DMS53 (cell line): ENCODE data around the gene ARHGAP24.
"Not testable (repeated sequence)": the region's sequence is repeated elsewhere in the genome, so short reads cannot be mapped to it uniquely, and the experiment has no call there.

Source experiments
- DNase-seq: peaks from one replicate; lab custom pipeline; 2025; lab: John Stamatoyannopoulos, UW

The ARHGAP24 gene

GRCh38 chr4:85818700-85819099, 343.8 kb downstream of the ARHGAP24 start:
- no peak for DNase-seq

- DNase-seq = not testable (repeated sequence)
These were observed 345.2 kb downstream of the ARHGAP24 start for GRCh38 chr4:85820101-85820500.

DNA sequence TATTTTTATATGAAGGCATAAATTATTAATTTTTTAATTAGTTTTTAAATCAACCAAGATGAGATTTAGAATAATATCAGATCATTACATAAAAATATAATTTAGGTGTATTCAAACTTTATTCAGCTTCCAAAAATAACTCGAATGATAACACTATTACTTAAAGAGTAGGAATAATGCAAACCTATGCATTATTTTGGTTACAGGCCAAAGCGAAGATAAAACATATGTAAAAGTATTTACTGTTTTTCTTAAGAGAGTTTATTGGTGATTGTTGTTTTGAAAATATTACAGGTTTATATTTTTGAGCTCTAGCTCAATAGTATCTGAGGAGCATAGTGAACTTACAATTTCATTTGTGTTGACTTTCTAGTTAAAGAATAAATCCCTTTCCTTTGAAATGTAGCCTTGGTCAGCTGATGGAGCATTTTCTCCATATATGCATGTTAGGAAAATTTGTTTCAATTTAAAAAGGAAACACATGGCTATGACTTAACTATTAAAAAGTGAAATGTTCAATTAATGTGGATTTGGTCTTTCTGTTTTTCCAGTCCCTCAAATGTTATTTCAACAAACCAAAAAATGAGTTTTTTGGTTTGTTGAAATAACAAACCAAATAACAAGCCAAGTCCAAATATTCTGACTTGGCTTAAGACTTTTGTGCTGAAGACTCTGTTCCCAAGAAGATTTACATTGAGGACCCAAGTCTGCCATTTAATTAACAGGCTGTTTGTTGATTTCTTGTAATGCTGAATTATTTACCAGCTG, 346.9 kb downstream of the ARHGAP24 start:
- no peak for DNase-seq

DNA sequence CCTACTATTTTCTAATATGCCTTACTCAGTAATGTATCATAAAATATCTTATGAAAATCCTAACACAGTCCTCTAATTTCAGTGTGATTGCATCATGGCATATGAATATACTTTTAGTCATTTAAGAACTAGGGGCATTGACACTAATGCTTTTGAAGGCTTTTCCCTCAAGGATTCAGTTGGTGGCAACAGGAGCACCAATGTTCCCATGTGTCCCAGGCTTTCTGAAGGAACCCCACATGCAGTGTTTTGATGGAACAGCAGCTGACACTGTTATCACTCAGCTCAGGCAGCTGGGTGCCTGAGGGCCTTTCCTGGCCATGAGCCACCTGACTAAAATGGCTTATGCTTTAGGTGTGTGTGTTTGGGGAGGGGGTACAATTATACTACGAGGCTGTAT, 348.3 kb downstream of the ARHGAP24 start:
- peak; percentile 3 for DNase-seq

GRCh38 chr4:85824166-85824945, 349.4 kb downstream of the ARHGAP24 start:
- no peak for DNase-seq

GRCh38 chr4:85826060-85826678, 351.2 kb downstream of the ARHGAP24 start:
- peak; percentile 39 for DNase-seq

DNA sequence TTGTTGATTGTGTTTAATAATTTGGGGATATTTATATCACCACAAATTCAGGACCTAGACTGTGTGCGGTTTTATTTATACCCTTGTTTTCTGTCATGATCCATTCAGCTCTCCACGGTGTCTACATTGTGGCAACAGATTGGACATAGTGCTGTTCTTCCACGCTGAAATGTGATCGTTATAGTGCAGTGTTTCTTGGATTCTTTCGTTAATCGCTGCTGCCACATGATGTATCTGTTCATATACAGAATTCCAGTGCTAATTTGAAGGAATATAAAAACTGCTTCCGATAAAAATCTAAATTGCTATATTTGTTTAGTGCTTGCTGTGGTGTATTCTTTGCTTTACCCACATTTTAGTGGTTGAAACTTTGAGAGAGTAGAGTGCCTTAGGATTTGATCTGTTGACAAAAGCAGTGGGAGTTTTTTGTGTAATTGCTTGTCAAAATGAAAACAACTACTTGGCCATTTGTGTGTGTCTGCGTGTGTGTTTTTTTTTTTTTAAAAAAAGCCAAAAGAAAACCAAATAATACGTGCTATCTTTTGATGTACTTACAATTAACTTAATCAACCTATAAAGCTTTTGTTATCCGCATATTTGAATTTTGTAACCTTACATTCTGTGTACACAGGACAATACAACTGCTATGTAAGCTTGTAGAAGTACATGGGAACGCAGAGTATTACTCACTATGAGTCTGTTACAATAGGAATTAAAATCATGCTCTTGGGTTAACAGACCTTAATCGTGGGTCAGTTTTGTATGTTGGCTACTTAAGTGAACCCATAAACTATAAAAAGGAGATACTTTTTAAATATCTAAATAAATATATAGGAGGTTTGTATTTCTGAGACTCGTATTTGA, 353.3 kb downstream of the ARHGAP24 start:
- DNase-seq = peak; percentile 48

- DNase-seq = peak; percentile 13
These were observed 354.5 kb downstream of the ARHGAP24 start for GRCh38 chr4:85829276-85830051.

GRCh38 chr4:85831647-85832046, 356.7 kb downstream of the ARHGAP24 start:
- DNase-seq = no peak

DNA sequence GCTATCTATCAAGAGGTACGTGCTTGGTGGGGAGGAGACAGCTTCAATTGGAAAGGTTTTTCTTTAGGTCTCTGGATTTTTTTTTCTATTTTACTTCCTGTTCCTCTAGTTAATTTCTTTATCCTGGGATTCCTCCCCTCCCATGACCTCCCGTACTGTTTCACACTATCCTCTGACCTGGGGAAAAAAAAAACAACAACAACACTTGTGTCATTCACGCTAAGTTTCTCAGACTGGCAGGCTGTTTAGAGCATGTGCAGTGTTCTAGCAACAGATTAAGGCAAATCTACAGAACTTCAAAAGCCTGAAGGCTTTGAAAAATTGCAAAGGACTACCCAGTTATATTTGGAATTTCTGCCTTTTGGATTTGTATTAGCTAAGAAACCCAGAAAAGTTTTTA, 358.4 kb downstream of the ARHGAP24 start:
- DNase-seq = no peak

- DNase-seq = no peak
These were observed 360.0 kb downstream of the ARHGAP24 start for GRCh38 chr4:85834934-85835333.

GRCh38 chr4:85836588-85837438, 361.9 kb downstream of the ARHGAP24 start:
- no peak for DNase-seq

- no peak for DNase-seq
These were observed 362.4 kb downstream of the ARHGAP24 start for GRCh38 chr4:85837439-85837733.

DNA sequence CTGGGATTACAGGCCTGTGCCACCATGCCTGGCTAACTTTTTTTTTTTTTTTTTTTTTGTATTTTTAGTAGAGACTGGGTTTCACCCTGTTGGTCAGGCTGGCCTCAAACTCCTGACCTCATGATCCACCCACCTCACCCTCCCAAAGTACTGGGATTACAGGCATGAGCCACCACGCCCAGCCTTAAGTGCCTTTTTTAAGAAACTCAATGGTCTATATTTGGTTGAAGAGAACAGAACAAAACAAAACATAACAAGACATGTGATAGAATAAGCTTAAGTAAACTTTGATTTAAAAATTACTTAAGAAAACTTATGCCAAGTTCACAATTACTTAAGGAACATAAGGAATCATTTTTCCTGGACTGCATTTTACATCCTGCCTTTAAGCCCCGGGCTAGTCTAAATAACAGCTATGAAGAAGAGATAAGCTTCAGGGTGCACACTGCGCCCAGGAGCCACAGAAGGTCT, 365.1 kb downstream of the ARHGAP24 start:
- not testable (repeated sequence) for DNase-seq

DNA sequence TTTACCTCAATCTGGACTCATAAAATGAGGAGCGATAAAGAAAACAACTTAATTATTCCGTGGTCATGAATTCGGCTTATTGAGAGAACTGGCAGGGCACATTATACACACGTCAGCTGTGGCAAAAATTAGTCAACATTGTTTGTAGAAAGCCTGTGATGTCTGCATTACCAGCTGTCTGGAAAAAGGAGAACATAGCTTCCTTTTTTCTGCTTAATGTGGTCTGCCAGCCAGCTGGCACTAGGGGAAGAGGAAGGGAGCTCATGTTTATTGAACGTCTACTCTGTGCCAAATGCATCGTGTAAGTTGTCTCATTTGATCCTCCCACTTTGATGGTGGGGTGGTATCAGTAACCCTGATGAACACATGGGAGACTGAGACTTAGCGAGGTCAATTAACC, 367.6 kb downstream of the ARHGAP24 start:
- DNase-seq = no peak

DNA sequence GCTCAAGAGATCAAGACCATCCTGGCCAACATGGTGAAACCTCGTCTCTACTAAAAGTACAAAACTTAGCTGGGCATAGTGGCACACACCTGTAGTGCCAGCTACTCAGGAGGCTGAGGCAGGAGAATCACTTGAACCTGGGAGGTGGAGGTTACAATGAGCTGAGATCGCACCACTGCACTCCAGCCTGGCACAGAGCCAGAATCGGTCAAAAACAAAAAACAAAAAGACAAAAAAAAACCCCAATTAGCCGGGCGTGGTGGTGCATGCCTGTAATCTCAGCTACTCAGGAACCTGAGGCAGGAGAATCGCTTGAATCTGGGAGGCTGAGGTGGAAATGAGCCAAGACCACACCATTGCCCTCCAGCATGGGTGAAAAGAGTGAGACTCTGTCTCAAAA, 378.8 kb downstream of the ARHGAP24 start:
- not testable (repeated sequence) for DNase-seq

DNA sequence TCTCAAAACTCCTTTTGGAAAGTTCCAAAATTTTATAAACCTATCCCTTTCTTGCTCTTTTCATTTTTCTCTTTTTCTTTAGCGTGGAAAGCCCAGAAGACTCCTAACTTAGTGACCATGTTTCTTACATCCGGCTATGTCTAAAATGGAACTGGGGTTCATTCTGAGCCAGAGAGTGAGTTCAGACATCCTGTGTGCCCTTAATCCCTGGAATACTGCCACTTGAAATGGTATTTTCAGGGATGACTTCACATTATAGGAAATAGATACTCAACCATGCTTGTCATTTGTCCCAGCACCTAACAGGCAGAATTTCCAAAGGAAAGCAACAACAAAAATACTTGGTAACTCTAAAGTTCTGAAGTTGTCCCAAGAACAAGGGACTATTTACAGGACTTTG, 379.6 kb downstream of the ARHGAP24 start:
- no peak for DNase-seq

- DNase-seq = no peak
These were observed 385.3 kb downstream of the ARHGAP24 start for GRCh38 chr4:85860066-85860740.

DNA sequence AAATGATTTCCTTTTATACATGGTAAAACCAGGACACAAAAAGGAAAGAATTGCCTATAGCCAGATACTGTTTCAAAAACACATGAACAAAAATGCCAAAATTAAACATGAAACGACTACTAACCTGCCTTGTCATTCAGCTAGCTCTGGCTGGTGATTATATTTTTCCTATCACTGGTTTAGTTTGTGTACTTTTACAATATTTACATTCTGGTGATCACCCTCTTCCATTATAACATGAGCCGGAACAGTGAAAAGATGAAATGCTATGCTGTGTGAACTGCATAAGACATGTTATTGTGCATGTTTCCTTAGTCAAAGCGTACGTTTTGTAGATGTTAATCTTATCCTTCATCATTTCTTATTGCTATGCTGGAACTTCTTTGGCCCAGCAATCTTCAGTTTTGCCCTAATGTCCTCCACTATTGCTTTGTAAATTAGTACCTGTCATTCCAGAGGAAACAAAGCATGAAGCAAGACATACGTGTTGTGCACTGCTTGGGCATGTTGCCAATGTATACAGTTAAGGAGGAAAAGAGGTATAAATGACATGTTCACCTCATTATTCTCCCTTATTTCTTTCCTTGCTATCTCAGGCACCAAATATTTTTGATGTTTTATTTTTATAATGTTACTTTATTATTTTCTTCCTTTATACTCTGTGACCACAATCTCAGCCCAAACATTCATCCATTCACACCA, 386.3 kb downstream of the ARHGAP24 start:
- peak; percentile 68 for DNase-seq
